ENCODE measurements around the gene IL1RAPL1. TPM values are rescaled to one million over a fixed set of nuclear protein-coding genes. Genes with fewer than 3 reads are reported as not detected.

The IL1RAPL1 gene
- total RNA-seq, 2 donors from 2014 or later, result 0.66 to 1.1 TPM

DNA sequence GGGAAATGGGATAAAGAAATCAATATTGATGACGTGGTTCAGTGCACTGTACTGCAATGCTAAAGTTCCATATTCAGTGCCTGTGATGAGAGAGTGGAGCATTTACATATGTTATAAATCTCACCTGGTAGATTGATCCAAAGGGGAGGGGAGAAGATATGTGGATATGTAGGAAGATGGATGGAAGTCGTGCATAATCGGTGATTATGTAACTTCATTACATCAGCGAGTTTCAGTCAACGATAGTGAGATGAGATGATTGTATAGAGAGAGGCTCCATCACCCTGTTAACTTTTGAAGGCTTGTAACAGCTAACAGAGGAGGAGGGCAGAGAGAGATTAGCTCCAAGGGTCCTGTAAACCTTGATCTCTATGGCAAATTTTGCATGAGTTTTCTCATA, 1.8 kb downstream of the IL1RAPL1 start:
- 0 to 49% methylated on average over 2 to 5 of the region's 5 CpGs for WGBS, 2 experiments (ENCODE audit: insufficient coverage in 1 of 2, insufficient read length in 1 of 2)
- H3K9ac ChIP-seq (ENCODE audit: extremely low read depth, low read length, poor library complexity, severe bottlenecking), result no peak overlapping the region
- Mint-ChIP-seq H3K4me3 (no peak overlapping the region), H3K36me3 (ENCODE audit: low read depth) (no peaks in the 10 kb centered on the region), H3K27me3 (ENCODE audit: insufficient read depth) (peaks cover 24% of the 10 kb centered on the region), H3K4me1 (peaks cover 15% of the 10 kb centered on the region), H3K27ac (no peak overlapping the region), H3K9me3 (no peaks in the 10 kb centered on the region)
- peaks cover 51% of the 10 kb centered on the region for H3K27me3 ChIP-seq (ENCODE audit: control insufficient read depth, insufficient read depth, low read length, poor library complexity, severe bottlenecking)
- no peak overlapping the region for H3K4me3 ChIP-seq (ENCODE audit: low read length)
- H3K4me1 ChIP-seq (ENCODE audit: control insufficient read depth, insufficient read depth, low read length), result no peaks in the 10 kb centered on the region
- H3K9me3 ChIP-seq (ENCODE audit: control insufficient read depth, low read length), result no peaks in the 10 kb centered on the region
- no peaks in the 10 kb centered on the region for H3K36me3 ChIP-seq (ENCODE audit: control insufficient read depth, insufficient read depth, low read length)
- TF ChIP-seq, protein P1, sequence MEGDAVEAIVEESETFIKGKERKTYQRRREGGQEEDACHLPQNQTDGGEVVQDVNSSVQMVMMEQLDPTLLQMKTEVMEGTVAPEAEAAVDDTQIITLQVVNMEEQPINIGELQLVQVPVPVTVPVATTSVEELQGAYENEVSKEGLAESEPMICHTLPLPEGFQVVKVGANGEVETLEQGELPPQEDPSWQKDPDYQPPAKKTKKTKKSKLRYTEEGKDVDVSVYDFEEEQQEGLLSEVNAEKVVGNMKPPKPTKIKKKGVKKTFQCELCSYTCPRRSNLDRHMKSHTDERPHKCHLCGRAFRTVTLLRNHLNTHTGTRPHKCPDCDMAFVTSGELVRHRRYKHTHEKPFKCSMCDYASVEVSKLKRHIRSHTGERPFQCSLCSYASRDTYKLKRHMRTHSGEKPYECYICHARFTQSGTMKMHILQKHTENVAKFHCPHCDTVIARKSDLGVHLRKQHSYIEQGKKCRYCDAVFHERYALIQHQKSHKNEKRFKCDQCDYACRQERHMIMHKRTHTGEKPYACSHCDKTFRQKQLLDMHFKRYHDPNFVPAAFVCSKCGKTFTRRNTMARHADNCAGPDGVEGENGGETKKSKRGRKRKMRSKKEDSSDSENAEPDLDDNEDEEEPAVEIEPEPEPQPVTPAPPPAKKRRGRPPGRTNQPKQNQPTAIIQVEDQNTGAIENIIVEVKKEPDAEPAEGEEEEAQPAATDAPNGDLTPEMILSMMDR (conservative IDR thresholded peaks at IDR 0.05), result no peak
- H3K27ac ChIP-seq (ENCODE audit: low read depth, low read length), result no peak overlapping the region
- DNase-seq, result no peak

DNA sequence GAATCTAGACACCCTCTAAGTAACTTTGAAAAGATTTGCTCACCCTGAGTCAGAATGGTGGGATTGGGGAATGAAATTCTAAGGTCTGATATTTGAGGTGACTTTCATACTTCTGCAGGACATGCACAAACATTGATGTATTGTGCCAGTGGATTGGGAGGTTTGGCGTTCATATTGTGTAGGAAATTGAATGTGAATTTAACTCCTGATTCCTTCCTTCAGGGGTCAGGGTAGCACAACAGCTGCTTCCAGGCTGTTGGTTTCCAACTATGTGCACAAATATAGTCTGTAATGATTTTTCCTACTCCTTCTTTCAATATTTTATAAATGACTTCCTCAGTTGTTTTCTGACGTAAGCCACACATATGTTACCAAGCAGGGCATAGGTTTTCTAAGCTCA, 3.1 kb downstream of the IL1RAPL1 start:
- Histone ChIP-seq H3K27me3 (ENCODE audit: control insufficient read depth, insufficient read depth, low read length, poor library complexity, severe bottlenecking) (peaks cover 46% of the 10 kb centered on the region), H3K9ac (ENCODE audit: extremely low read depth, low read length, poor library complexity, severe bottlenecking) (no peak overlapping the region), H3K36me3 (ENCODE audit: control insufficient read depth, insufficient read depth, low read length) (no peaks in the 10 kb centered on the region), H3K4me3 (ENCODE audit: low read length) (no peak overlapping the region), H3K27ac (ENCODE audit: low read depth, low read length) (no peak overlapping the region), H3K4me1 (ENCODE audit: control insufficient read depth, insufficient read depth, low read length) (no peaks in the 10 kb centered on the region), H3K9me3 (ENCODE audit: control insufficient read depth, low read length) (no peaks in the 10 kb centered on the region)
- no peak for DNase-seq
- no peaks in the 10 kb centered on the region for H3K36me3 Mint-ChIP-seq (ENCODE audit: low read depth)
- TF ChIP-seq, protein P1 (conservative IDR thresholded peaks at IDR 0.05), result peak; percentile 35
- no peaks in the 10 kb centered on the region for H3K9me3 Mint-ChIP-seq
- H3K4me1 Mint-ChIP-seq, result peaks cover 9% of the 10 kb centered on the region
- no peak overlapping the region for H3K27ac Mint-ChIP-seq
- WGBS, 2 experiments (ENCODE audit: insufficient coverage in 1 of 2, insufficient read length in 1 of 2), result 100% methylated on average over 1 of the region's 2 CpGs; no CpG with 5 or more reads in 1 of the 2 experiments
- peaks cover 19% of the 10 kb centered on the region for H3K27me3 Mint-ChIP-seq (ENCODE audit: insufficient read depth)
- no peak overlapping the region for H3K4me3 Mint-ChIP-seq

DNA sequence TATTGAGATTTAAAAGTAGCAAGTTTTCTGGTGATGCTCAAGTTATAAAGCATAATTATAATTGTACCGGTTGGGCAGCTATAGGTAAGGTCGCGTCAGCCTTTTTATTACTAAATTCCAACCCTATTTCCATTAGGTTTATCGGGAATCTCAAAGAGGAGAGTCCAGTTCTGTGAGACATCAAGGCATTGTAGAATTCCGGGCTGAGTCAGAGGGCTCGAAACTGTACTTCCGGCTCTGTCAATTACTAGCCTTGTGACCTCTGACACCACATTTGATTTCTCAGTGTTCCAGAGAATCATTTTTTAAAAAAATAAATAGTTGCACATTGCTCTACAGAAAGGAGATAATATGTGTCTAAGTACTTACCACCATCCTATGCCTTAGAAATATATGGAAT, 4.3 kb downstream of the IL1RAPL1 start:
- H3K9ac ChIP-seq (ENCODE audit: extremely low read depth, low read length, poor library complexity, severe bottlenecking), result no peak overlapping the region
- H3K4me3 ChIP-seq (ENCODE audit: low read length), result no peak overlapping the region
- WGBS, 2 experiments (ENCODE audit: insufficient coverage in 1 of 2, insufficient read length in 1 of 2), result 93% methylated on average over 7 of the region's 7 CpGs; no CpG with 5 or more reads in 1 of the 2 experiments
- H3K4me3 Mint-ChIP-seq, result no peak overlapping the region
- H3K27ac ChIP-seq (ENCODE audit: low read depth, low read length), result no peak overlapping the region
- no peak for DNase-seq
- no peaks in the 10 kb centered on the region for H3K36me3 Mint-ChIP-seq (ENCODE audit: low read depth)
- TF ChIP-seq, protein P1 (conservative IDR thresholded peaks at IDR 0.05), result no peak
- H3K36me3 ChIP-seq (ENCODE audit: control insufficient read depth, insufficient read depth, low read length), result no peaks in the 10 kb centered on the region
- peaks cover 8% of the 10 kb centered on the region for H3K4me1 Mint-ChIP-seq
- no peaks in the 10 kb centered on the region for H3K4me1 ChIP-seq (ENCODE audit: control insufficient read depth, insufficient read depth, low read length)
- H3K9me3 Mint-ChIP-seq, result no peaks in the 10 kb centered on the region
- peaks cover 11% of the 10 kb centered on the region for H3K27me3 Mint-ChIP-seq (ENCODE audit: insufficient read depth)
- H3K27me3 ChIP-seq (ENCODE audit: control insufficient read depth, insufficient read depth, low read length, poor library complexity, severe bottlenecking), result peaks cover 35% of the 10 kb centered on the region
- no peaks in the 10 kb centered on the region for H3K9me3 ChIP-seq (ENCODE audit: control insufficient read depth, low read length)
- H3K27ac Mint-ChIP-seq, result no peak overlapping the region
